ENCODE results near the gene ITPK1. TPM values are rescaled to one million over a fixed set of nuclear protein-coding genes. Genes with fewer than 3 reads are reported as not detected.
A peak's percentile ranks its signal among the peaks of the same experiment; 100 is the strongest.

The ITPK1 gene
- total RNA-seq, 1 donor, result 25.0 TPM

DNA sequence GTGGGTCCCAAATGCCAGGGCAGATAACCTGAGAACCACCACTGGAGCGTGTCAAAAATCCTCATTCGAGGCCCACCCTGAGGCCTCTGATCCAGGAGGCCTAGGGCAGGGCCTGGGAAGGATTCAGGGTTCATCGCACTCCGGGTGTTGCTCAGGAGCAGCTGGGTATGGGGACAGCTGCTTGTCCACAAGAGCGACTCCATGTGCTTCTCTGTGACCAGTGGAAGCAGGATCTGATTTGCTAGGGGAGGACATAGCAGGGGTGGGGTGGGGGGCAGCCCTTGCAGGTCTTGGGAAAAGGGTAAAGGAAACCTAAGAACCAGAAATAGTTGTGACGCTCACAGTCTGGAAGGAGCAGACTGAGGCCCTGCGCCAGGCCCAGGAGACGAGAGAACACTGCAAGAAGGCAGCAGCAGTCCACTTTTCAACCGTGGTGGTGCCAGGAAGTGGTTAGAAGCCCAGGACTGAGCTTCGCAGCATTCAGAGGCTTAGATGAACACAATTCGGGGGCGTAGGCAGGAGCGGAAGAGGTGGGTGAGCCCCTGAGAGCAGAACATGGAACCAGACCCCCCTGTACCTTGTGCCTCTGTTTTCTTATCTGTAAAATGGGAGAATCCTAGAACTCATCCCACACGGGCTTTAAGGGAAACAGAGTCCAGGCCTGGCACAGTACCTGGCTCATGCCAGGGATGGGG lies 33.7 kb downstream of the ITPK1 start:
- H3K36me3 ChIP-seq (ENCODE audit: insufficient read depth, low read length), result no peaks in the 10 kb centered on the region
- peaks cover 16% of the 10 kb centered on the region for H3K4me1 ChIP-seq (ENCODE audit: insufficient read depth, low read length)
- H3K27me3 ChIP-seq (ENCODE audit: insufficient read depth, low read length), result no peaks in the 10 kb centered on the region
- H3K9me3 ChIP-seq (ENCODE audit: low read depth, low read length), result no peaks in the 10 kb centered on the region
- DNase-seq (ENCODE audit: insufficient read length, low spot score, missing footprints), result peak; percentile 29
- no peak for TF ChIP-seq CTCF (IDR thresholded peaks at IDR 0.05; ENCODE audit: extremely low read depth, low read depth, low read length)
- peaks cover 33% of the 10 kb centered on the region for H4K20me1 ChIP-seq (ENCODE audit: insufficient read depth, low read length)
- no peak overlapping the region for H3K4me3 ChIP-seq (ENCODE audit: insufficient read depth, low read length)
- H2AFZ ChIP-seq (ENCODE audit: low read length), result no peak overlapping the region
- no peak overlapping the region for H3K27ac ChIP-seq (ENCODE audit: low read depth, low read length)
- H3K79me2 ChIP-seq (ENCODE audit: insufficient read depth, low read length), result peaks cover 4% of the 10 kb centered on the region
- H3K4me2 ChIP-seq (ENCODE audit: insufficient read depth, low read length), result no peak overlapping the region

GRCh38 chr14:93079865-93080403 lies 35.8 kb downstream of the ITPK1 start:
- no peaks in the 10 kb centered on the region for H3K27me3 ChIP-seq (ENCODE audit: insufficient read depth, low read length)
- H3K4me1 ChIP-seq (ENCODE audit: insufficient read depth, low read length), result peaks cover 16% of the 10 kb centered on the region
- no peak for TF ChIP-seq CTCF (IDR thresholded peaks at IDR 0.05; ENCODE audit: extremely low read depth, low read depth, low read length)
- no peak overlapping the region for H2AFZ ChIP-seq (ENCODE audit: low read length)
- DNase-seq (ENCODE audit: insufficient read length, low spot score, missing footprints), result no peak
- peaks cover 4% of the 10 kb centered on the region for H3K79me2 ChIP-seq (ENCODE audit: insufficient read depth, low read length)
- no peaks in the 10 kb centered on the region for H3K36me3 ChIP-seq (ENCODE audit: insufficient read depth, low read length)
- no peak overlapping the region for H3K27ac ChIP-seq (ENCODE audit: low read depth, low read length)
- H3K4me3 ChIP-seq (ENCODE audit: insufficient read depth, low read length), result no peak overlapping the region
- no peaks in the 10 kb centered on the region for H3K9me3 ChIP-seq (ENCODE audit: low read depth, low read length)
- H4K20me1 ChIP-seq (ENCODE audit: insufficient read depth, low read length), result peaks cover 24% of the 10 kb centered on the region
- H3K4me2 ChIP-seq (ENCODE audit: insufficient read depth, low read length), result no peak overlapping the region

- Histone ChIP-seq H3K9me3 (ENCODE audit: low read depth, low read length) (no peaks in the 10 kb centered on the region), H3K4me2 (ENCODE audit: insufficient read depth, low read length) (peak overlapping the region; percentile 52), H4K20me1 (ENCODE audit: insufficient read depth, low read length) (peaks cover 21% of the 10 kb centered on the region), H2AFZ (ENCODE audit: low read length) (no peak overlapping the region), H3K27ac (ENCODE audit: low read depth, low read length) (peak overlapping the region; percentile 23), H3K4me3 (ENCODE audit: insufficient read depth, low read length) (no peak overlapping the region), H3K79me2 (ENCODE audit: insufficient read depth, low read length) (peaks cover 4% of the 10 kb centered on the region), H3K4me1 (ENCODE audit: insufficient read depth, low read length) (peaks cover 21% of the 10 kb centered on the region), H3K36me3 (ENCODE audit: insufficient read depth, low read length) (no peaks in the 10 kb centered on the region), H3K27me3 (ENCODE audit: insufficient read depth, low read length) (no peaks in the 10 kb centered on the region)
- peak; percentile 8 for DNase-seq (ENCODE audit: insufficient read length, low spot score, missing footprints)
- TF ChIP-seq CTCF (IDR thresholded peaks at IDR 0.05; ENCODE audit: extremely low read depth, low read depth, low read length), result peak; percentile 8
These were observed 36.4 kb downstream of the ITPK1 start for GRCh38 chr14:93079321-93079720.

DNA sequence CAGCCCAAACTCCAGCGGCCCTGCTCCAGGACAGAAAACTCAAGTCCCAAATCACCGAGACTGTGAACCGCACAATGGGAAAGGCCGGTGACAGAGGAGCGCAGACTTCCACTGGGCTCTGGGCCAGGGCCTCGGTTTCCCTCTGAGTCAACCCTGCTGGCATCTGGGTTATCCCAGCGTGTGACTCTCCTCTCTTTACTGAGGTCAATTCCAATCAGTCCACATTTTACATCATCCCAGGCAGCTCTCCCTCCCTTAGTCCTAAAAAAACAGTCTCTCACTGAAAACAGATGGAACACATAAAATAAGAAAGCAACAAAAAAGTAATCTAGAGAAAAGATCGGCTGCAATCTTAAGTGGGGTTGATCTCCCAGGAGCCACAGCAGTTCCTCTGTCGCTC lies 36.9 kb downstream of the ITPK1 start:
- no peak for TF ChIP-seq CTCF (IDR thresholded peaks at IDR 0.05; ENCODE audit: extremely low read depth, low read depth, low read length)
- H4K20me1 ChIP-seq (ENCODE audit: insufficient read depth, low read length), result peaks cover 17% of the 10 kb centered on the region
- peak overlapping the region; percentile 52 for H3K4me2 ChIP-seq (ENCODE audit: insufficient read depth, low read length)
- peak overlapping the region; percentile 57 for H3K27ac ChIP-seq (ENCODE audit: low read depth, low read length)
- H3K36me3 ChIP-seq (ENCODE audit: insufficient read depth, low read length), result no peaks in the 10 kb centered on the region
- peaks cover 25% of the 10 kb centered on the region for H3K4me1 ChIP-seq (ENCODE audit: insufficient read depth, low read length)
- peaks cover 4% of the 10 kb centered on the region for H3K79me2 ChIP-seq (ENCODE audit: insufficient read depth, low read length)
- H3K9me3 ChIP-seq (ENCODE audit: low read depth, low read length), result no peaks in the 10 kb centered on the region
- H2AFZ ChIP-seq (ENCODE audit: low read length), result no peak overlapping the region
- DNase-seq (ENCODE audit: insufficient read length, low spot score, missing footprints), result peak; percentile 94
- H3K4me3 ChIP-seq (ENCODE audit: insufficient read depth, low read length), result peak overlapping the region; percentile 8
- H3K27me3 ChIP-seq (ENCODE audit: insufficient read depth, low read length), result no peaks in the 10 kb centered on the region

Measured in osteoblast (primary cell).